HL-60 (cell line): ENCODE data around the gene TRIM17.

Source experiments
- DNase-seq, 2 experiments: peaks; one replicate each; pipeline ENCODE4 v3.0.0-alpha.2; 2010 to 2020; ENCODE audit warnings: low read depth in 1 of 2, low spot score in 1 of 2
- H3K27ac ChIP-seq: fragments of 250-450 bp; sonication (Bioruptor Pico); replicated peaks from 2 replicates; pipeline ENCODE4 v1.5.1; 2020; ENCODE audit warnings: mild to moderate bottlenecking, moderate library complexity
- H3K27me3 ChIP-seq: fragments of 250-450 bp; sonication (Bioruptor Pico); 2 replicates; pipeline ENCODE4 v1.5.1; 2021; ENCODE audit warnings: mild to moderate bottlenecking, moderate library complexity; ENCODE audit not compliant: insufficient read depth, poor library complexity, severe bottlenecking
- H3K4me3 ChIP-seq: replicated peaks from 2 replicates; pipeline ENCODE4 v1.5.1; 2011; ENCODE audit warnings: mild to moderate bottlenecking, control low read depth, low read length; ENCODE audit not compliant: insufficient read depth
- CTCF ChIP-seq: IDR thresholded peaks from one replicate; pipeline ENCODE4 v1.5.1; 2011; ENCODE audit warnings: low read length, control low read depth, inconsistent platforms; ENCODE audit not compliant: insufficient read depth
- GABPA ChIP-seq: IDR thresholded peaks from 2 replicates; pipeline ENCODE4 v1.6.1; 2012; ENCODE audit warnings: low read depth
- POLR2AphosphoS5 ChIP-seq: IDR thresholded peaks from 2 replicates; pipeline ENCODE4 v1.6.1; 2012; ENCODE audit warnings: low read depth
- SPI1 ChIP-seq: IDR thresholded peaks from 2 replicates; pipeline ENCODE4 v1.6.1; 2012; ENCODE audit warnings: low read depth, mild to moderate bottlenecking, borderline replicate concordance
- TF ChIP-seq, protein P1 (sequence below): IDR thresholded peaks from 2 replicates; pipeline ENCODE4 v1.6.1; 2012; ENCODE audit warnings: low read depth; ENCODE audit not compliant: insufficient replicate concordance

Gene TRIM17

DNA sequence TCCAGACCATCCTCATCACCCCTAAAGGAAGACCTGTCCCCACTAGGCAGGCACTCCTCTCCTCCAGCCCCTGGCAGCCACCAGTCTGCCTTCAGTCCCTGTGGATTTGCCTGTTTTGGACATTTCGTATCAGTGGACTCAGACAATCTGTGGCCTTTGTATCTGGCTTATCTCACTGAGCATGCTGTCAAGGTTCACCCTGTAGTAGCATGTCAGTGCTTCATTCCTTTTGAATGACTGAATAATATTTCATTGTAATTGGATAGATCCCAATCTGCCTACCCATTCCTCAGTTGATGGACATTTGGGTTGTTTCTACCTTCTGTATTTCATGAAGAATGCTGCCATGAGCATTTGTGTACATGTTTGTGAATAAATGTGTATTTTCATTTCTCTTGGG lies 37.6 kb upstream of the TRIM17 start:
- no peak overlapping the region for H3K4me3 ChIP-seq
- TF ChIP-seq, protein P1, sequence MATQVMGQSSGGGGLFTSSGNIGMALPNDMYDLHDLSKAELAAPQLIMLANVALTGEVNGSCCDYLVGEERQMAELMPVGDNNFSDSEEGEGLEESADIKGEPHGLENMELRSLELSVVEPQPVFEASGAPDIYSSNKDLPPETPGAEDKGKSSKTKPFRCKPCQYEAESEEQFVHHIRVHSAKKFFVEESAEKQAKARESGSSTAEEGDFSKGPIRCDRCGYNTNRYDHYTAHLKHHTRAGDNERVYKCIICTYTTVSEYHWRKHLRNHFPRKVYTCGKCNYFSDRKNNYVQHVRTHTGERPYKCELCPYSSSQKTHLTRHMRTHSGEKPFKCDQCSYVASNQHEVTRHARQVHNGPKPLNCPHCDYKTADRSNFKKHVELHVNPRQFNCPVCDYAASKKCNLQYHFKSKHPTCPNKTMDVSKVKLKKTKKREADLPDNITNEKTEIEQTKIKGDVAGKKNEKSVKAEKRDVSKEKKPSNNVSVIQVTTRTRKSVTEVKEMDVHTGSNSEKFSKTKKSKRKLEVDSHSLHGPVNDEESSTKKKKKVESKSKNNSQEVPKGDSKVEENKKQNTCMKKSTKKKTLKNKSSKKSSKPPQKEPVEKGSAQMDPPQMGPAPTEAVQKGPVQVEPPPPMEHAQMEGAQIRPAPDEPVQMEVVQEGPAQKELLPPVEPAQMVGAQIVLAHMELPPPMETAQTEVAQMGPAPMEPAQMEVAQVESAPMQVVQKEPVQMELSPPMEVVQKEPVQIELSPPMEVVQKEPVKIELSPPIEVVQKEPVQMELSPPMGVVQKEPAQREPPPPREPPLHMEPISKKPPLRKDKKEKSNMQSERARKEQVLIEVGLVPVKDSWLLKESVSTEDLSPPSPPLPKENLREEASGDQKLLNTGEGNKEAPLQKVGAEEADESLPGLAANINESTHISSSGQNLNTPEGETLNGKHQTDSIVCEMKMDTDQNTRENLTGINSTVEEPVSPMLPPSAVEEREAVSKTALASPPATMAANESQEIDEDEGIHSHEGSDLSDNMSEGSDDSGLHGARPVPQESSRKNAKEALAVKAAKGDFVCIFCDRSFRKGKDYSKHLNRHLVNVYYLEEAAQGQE, result no peak
- TF ChIP-seq CTCF (no peak), SPI1 (no peak), POLR2AphosphoS5 (no peak), GABPA (no peak)
- no peak overlapping the region for H3K27ac ChIP-seq
- no peak for DNase-seq
- H3K27me3 ChIP-seq, result peaks cover 17% of the 10 kb centered on the region

- DNase-seq, result no peak
Observed at GRCh38 chr1:228453614-228454013, 37.0 kb upstream of the TRIM17 start.

DNA sequence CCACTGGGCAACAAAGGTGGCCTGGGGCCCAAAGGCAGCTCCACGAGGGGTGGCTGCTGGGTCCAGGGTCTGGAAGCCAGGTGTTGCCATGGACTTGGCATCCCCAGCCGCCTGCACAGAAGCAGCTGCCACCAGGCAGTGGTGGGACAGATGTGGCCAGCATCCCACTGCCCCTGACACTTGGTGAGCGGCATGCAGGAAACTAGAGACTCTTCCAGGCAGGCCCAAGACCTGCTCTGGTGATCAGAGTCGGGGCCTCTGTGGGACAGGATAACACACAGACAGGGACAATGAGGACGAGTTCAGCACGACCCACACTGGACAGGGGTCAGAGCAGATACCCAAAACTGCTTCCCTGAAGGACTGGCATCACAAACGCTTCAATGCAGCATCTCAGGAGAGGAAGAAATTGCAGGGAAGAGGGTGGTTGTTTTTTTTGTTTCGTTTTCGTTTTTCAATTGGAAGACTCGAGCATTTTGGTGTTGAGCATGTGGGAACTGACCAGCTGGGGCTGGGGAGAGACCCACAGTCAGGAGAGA lies 36.4 kb upstream of the TRIM17 start:
- no peak overlapping the region for H3K27ac ChIP-seq
- no peak overlapping the region for H3K4me3 ChIP-seq
- no peak for DNase-seq
- peaks cover 17% of the 10 kb centered on the region for H3K27me3 ChIP-seq
- TF ChIP-seq, protein P1, result no peak
- TF ChIP-seq CTCF (no peak), POLR2AphosphoS5 (no peak), SPI1 (no peak), GABPA (no peak)

More at GRCh38 chr1:228453614-228454013, 37.0 kb upstream of the TRIM17 start:
- TF ChIP-seq GABPA (no peak), SPI1 (no peak), CTCF (no peak), POLR2AphosphoS5 (no peak)
- TF ChIP-seq, protein P1, result no peak
- Histone ChIP-seq H3K27ac (no peak overlapping the region), H3K27me3 (peaks cover 17% of the 10 kb centered on the region), H3K4me3 (no peak overlapping the region)
